Choroid plexus epithelial cell (primary cell): ENCODE measurements around the gene ADAMTS8.

Experiments used
- DNase-seq: peaks from one replicate; pipeline ENCODE4 v3.0.0-alpha.2; 2010; ENCODE audit warnings: low read depth
- H3K4me3 ChIP-seq: 2 replicates; pipeline ENCODE4 v1.5.1; 2011; ENCODE audit warnings: low read depth, mild to moderate bottlenecking, control low read depth, low read length, moderate library complexity
- CTCF ChIP-seq: conservative IDR thresholded peaks from 2 replicates; pipeline ENCODE4 v1.5.1; 2011; ENCODE audit warnings: low read depth, mild to moderate bottlenecking, control low read depth, inconsistent platforms, low read length, moderate library complexity

Gene ADAMTS8

GRCh38 chr11:130369141-130369691 is 59.2 kb downstream of the ADAMTS8 start:
- no peak overlapping the region for H3K4me3 ChIP-seq
- DNase-seq, result no peak
- TF ChIP-seq CTCF, result no peak

GRCh38 chr11:130359419-130359818 is 69.0 kb downstream of the ADAMTS8 start:
- DNase-seq, result no peak
- no peak overlapping the region for H3K4me3 ChIP-seq

GRCh38 chr11:130358398-130358797 is 70.0 kb downstream of the ADAMTS8 start:
- DNase-seq, result no peak
- TF ChIP-seq CTCF, result no peak
- H3K4me3 ChIP-seq, result no peak overlapping the region

More at GRCh38 chr11:130359419-130359818, 69.0 kb downstream of the ADAMTS8 start:
- no peak for TF ChIP-seq CTCF
